ENCODE measurements around the gene BFSP2.
"Not testable (repeated sequence)": the region's sequence is repeated elsewhere in the genome, so short reads cannot be mapped to it uniquely, and the experiment has no call there.

BFSP2 gene

DNA sequence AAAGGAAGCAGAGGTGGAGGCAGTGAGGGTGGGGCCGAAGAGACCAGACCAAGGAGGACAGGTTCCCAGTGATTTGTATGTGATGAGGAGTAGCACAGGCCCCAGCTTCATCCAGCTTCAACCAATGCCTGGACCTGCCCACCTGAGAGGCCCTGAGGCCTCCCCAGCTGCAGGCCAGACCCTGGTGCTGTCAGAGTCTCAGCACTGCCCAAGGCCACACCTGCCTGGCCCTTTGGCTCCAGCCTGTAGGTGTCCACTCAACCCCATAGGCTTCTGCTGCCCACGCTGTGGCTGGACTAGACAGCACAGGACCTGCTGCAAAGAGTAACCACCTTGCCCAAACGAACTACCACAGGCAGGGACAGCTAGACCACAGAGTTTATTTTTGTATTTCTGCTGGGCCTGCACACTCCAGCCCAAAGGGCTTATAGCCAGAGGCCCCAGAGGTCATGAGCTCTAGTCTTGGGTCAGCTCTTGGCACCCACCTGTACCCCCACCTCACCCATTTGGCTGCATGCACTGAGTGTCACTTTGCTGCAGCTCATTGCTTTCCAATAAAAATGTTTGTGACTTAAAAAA lies 91.7 kb downstream of the BFSP2 start:
- no peak overlapping the region for H3K4me3 ChIP-seq (ENCODE audit: low read depth, low read length)
- DNase-seq (ENCODE audit: low read depth), result no peak
- TF ChIP-seq, protein P1, sequence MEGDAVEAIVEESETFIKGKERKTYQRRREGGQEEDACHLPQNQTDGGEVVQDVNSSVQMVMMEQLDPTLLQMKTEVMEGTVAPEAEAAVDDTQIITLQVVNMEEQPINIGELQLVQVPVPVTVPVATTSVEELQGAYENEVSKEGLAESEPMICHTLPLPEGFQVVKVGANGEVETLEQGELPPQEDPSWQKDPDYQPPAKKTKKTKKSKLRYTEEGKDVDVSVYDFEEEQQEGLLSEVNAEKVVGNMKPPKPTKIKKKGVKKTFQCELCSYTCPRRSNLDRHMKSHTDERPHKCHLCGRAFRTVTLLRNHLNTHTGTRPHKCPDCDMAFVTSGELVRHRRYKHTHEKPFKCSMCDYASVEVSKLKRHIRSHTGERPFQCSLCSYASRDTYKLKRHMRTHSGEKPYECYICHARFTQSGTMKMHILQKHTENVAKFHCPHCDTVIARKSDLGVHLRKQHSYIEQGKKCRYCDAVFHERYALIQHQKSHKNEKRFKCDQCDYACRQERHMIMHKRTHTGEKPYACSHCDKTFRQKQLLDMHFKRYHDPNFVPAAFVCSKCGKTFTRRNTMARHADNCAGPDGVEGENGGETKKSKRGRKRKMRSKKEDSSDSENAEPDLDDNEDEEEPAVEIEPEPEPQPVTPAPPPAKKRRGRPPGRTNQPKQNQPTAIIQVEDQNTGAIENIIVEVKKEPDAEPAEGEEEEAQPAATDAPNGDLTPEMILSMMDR (IDR thresholded peaks at IDR 0.05; ENCODE audit: control insufficient read depth, extremely low read depth, insufficient read depth), result no peak

DNA sequence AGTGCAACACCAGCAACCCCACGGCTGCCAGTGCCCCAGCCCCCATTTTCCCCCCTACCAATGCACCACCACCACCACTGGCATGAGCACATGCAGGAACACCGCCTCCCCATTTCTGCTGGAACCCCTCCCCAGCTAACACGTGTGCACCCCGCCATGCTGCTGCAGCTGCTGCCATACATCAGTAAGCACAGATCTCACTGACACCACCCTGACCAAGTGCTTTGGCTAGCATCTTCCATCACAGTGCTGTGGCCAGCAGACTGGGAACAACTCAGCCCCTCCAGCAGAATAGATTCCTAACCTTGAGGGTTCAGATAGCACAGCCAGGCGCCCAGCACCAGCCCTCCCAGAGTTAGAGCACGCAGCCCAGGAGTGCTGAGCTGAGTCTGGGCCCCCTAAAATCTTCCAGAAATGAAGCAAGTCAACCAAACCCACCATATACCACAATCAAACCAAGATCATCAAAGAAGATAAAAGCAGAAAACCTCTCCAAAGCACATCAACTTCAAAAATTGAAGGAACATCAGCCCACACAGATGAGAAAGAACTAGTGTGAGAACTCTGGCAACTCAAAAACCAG lies 92.4 kb downstream of the BFSP2 start:
- TF ChIP-seq, protein P1 (IDR thresholded peaks at IDR 0.05; ENCODE audit: control insufficient read depth, extremely low read depth, insufficient read depth), result no peak
- H3K4me3 ChIP-seq (ENCODE audit: low read depth, low read length), result no peak overlapping the region
- no peak for DNase-seq (ENCODE audit: low read depth)

DNA sequence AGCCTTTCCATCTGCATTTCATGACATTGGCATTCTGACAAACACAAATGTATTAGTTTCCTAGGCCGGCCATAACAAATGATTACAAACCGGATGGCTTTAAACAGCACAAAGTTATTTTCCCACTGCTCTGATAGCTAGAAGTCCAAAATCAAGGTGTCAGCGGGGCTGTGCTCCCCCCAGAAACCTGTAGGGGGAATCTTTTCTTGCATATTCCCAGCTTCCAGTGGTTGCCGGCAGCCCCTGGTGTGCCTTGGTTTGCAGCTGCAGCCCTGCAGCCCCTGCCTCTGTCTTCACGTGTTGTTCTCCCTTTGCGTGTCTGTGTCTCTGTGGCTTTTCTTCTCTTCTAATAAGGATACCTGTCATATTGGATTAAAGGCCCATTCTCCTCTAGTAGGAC lies 94.6 kb downstream of the BFSP2 start:
- TF ChIP-seq, protein P1 (IDR thresholded peaks at IDR 0.05; ENCODE audit: control insufficient read depth, extremely low read depth, insufficient read depth), result no peak
- no peak for DNase-seq (ENCODE audit: low read depth)
- H3K4me3 ChIP-seq (ENCODE audit: low read depth, low read length), result no peak overlapping the region

DNA sequence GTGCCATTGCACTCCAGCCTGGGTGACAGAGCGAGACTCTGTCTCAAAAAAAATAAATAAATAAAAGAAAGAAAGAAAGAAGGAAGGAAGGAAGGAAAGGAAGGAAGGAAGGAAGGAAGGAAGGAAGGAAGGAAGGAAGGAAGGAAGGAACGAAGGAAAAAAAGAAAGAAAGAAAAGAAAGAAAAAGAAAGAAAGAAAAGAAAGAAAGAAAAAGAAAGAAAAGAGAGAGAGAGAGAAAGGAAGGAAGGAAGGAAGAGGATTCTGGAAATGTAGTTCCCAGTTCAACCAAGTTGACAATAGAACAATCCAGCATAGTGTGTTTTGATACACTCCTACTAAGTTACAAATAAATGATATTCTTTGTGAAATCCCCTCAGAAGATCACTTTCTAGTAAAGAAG lies 102.7 kb downstream of the BFSP2 start:
- not testable (repeated sequence) for H3K4me3 ChIP-seq (ENCODE audit: low read depth, low read length); DNase-seq (ENCODE audit: low read depth)

DNA sequence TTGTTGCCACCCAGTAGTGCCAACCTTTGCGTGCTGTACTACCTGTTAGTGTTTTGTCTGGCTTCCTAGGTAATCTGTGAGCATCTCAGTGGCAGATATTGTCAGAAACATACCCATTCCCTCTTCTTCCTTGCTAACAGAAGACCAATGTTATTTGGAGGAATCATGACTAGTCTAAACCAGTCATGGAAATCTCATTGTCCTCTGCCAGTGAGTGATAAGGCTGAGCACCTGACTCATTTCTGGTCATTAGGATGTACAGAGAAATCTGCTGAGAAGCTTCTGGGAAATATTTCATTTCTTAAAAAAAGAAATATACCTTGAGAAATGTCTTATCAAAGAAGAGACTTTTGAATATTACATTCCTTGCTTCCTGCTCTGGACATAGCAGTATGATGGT lies 103.6 kb downstream of the BFSP2 start:
- no peak overlapping the region for H3K4me3 ChIP-seq (ENCODE audit: low read depth, low read length)
- DNase-seq (ENCODE audit: low read depth), result no peak
- TF ChIP-seq, protein P1 (IDR thresholded peaks at IDR 0.05; ENCODE audit: control insufficient read depth, extremely low read depth, insufficient read depth), result no peak

DNA sequence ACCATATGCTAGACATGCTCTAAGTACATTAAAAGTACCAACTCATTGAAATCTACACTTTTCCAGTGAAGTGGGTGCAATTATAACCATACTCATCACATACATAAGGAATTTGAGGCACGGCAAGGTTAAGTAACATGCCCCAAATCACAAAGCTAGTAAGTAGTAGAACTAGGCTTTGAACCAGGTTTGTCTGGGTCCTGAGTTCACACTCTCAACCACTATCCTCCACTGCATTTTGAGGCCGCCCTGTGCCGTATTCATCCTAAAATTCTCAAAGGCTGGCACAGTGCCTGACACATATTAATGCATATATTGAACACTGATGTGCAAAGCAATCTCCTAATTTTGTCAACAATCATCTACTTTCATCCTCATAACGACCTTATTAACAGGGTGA lies 104.9 kb downstream of the BFSP2 start:
- TF ChIP-seq, protein P1 (IDR thresholded peaks at IDR 0.05; ENCODE audit: control insufficient read depth, extremely low read depth, insufficient read depth), result no peak
- no peak overlapping the region for H3K4me3 ChIP-seq (ENCODE audit: low read depth, low read length)

DNA sequence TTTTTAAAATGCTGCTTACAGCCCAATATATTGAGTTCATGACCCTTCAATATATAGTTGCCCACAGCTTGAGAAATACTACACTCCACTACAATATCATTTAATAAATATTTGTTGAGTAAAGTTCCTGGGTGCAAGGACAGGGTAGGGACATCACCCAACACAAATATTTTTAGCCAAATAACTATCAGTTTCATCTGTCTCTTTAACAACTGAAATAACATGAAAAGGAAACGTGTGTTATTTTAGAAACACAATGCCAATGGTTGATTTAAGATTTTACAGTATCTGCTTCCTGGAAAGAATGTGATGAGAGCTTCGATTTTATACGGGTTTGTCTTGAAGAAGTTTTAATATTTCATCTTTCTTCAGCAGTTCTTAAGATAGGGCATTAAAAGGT lies 106.0 kb downstream of the BFSP2 start:
- DNase-seq (ENCODE audit: low read depth), result peak; percentile 46
- no peak overlapping the region for H3K4me3 ChIP-seq (ENCODE audit: low read depth, low read length)
- TF ChIP-seq, protein P1 (IDR thresholded peaks at IDR 0.05; ENCODE audit: control insufficient read depth, extremely low read depth, insufficient read depth), result no peak

More for the DNA sequence above, 104.9 kb downstream of the BFSP2 start:
- DNase-seq (ENCODE audit: low read depth), result no peak

All from LNCaP clone FGC (cell line).